Measurements from ENCODE around the gene ZNF662. TPM values are rescaled to one million over a fixed set of nuclear protein-coding genes. Genes with fewer than 3 reads are reported as not detected.

Gene ZNF662
- total RNA-seq = 1 to 10 TPM; 1.9 to 7.6 (median 2.8) TPM

GRCh38 chr3:42906070-42906847, at the start of gene ZNF662:
Gene ZNF662 (plus strand): TSS chr3:42906142. CDS start chr3:42908115, 1,973 bp downstream.
- WGBS, 2 donors = 4 to 11% methylated on average over 7 to 12 of the region's 59 CpGs

GRCh38 chr3:42856544-42856943, 49.4 kb upstream of the ZNF662 start:
- H3K4me1 ChIP-seq = peaks cover 0 to 15% (median 0%) of the 10 kb centered on the region in 3 donors
- no peak for TF ChIP-seq POLR2A (IDR thresholded peaks at IDR 0.05)
- TF ChIP-seq CTCF (IDR thresholded peaks at IDR 0.05) = no peak
- H3K9me3 ChIP-seq = no peaks in the 10 kb centered on the region
- no peak for DNase-seq
- H3K4me3 ChIP-seq = no peak overlapping the region
- no peaks in the 10 kb centered on the region for H3K36me3 ChIP-seq
- no peak overlapping the region for H3K27ac ChIP-seq
- WGBS, 2 donors = 84 to 88% methylated on average over 3 of the region's 3 CpGs
- intact Hi-C loops (cut with DNase I) = no loop called here
- H3K27me3 ChIP-seq = no peaks in the 10 kb centered on the region

More at GRCh38 chr3:42906070-42906847, at the start of gene ZNF662:
- no peak for TF ChIP-seq POLR2A (IDR thresholded peaks at IDR 0.05)
- no peak for TF ChIP-seq CTCF (IDR thresholded peaks at IDR 0.05)
- peak within 1 kb of the TSS; percentile 65 to 80 (median 71) for H3K27ac ChIP-seq
- peaks cover 0 to 32% (median 7%) of the 10 kb centered on the region in 3 donors for H3K4me1 ChIP-seq
- peak within 1 kb of the TSS; percentile 51 to 76 (median 64) for H3K4me3 ChIP-seq
- H3K9me3 ChIP-seq = peaks cover 0 to 15% (median 6%) of the 10 kb centered on the region in 3 donors
- intact Hi-C loops (cut with DNase I) = no loop called here
- H3K36me3 ChIP-seq = peaks cover 0 to 34% (median 0%) of the 10 kb centered on the region in 3 donors
- peaks cover 0 to 10% (median 0%) of the 10 kb centered on the region in 4 donors for H3K27me3 ChIP-seq
- no peak for DNase-seq

GRCh38 chr3:42864321-42864950, 41.5 kb upstream of the ZNF662 start:
- 93 to 95% methylated on average over 14 to 15 of the region's 15 CpGs for WGBS, 2 donors
- no peak for DNase-seq
- no peak overlapping the region for H3K4me3 ChIP-seq
- H3K36me3 ChIP-seq = no peaks in the 10 kb centered on the region
- H3K9me3 ChIP-seq = no peaks in the 10 kb centered on the region
- TF ChIP-seq POLR2A (IDR thresholded peaks at IDR 0.05) (no peak), CTCF (IDR thresholded peaks at IDR 0.05) (no peak)
- no peak overlapping the region for H3K27ac ChIP-seq
- intact Hi-C loops (cut with DNase I) = no loop called here
- no peaks in the 10 kb centered on the region for H3K27me3 ChIP-seq
- no peaks in the 10 kb centered on the region for H3K4me1 ChIP-seq

GRCh38 chr3:42865256-42865655, 40.7 kb upstream of the ZNF662 start:
- Histone ChIP-seq H3K4me3 (no peak overlapping the region), H3K36me3 (no peaks in the 10 kb centered on the region), H3K27me3 (no peaks in the 10 kb centered on the region), H3K27ac (no peak overlapping the region), H3K4me1 (no peaks in the 10 kb centered on the region), H3K9me3 (no peaks in the 10 kb centered on the region)
- intact Hi-C loops (cut with DNase I) = no loop called here
- WGBS, 2 donors = 90% methylated on average over 8 of the region's 8 CpGs; no CpG with 5 or more reads in 1 of the 2 donors
- TF ChIP-seq POLR2A (IDR thresholded peaks at IDR 0.05) = no peak
- TF ChIP-seq CTCF (IDR thresholded peaks at IDR 0.05) = no peak
- DNase-seq = no peak

GRCh38 chr3:42867138-42867537, 38.8 kb upstream of the ZNF662 start:
- intact Hi-C loops (cut with DNase I) = no loop called here
- no peak for DNase-seq
- no peak overlapping the region for H3K27ac ChIP-seq
- H3K36me3 ChIP-seq = no peaks in the 10 kb centered on the region
- no peaks in the 10 kb centered on the region for H3K9me3 ChIP-seq
- H3K4me3 ChIP-seq = no peak overlapping the region
- no peaks in the 10 kb centered on the region for H3K27me3 ChIP-seq
- no peaks in the 10 kb centered on the region for H3K4me1 ChIP-seq
- 86 to 93% methylated on average over 7 of the region's 7 CpGs for WGBS, 2 donors
- TF ChIP-seq CTCF (IDR thresholded peaks at IDR 0.05) (no peak), POLR2A (IDR thresholded peaks at IDR 0.05) (no peak)

Measured in esophagus squamous epithelium (tissue), 5 donors.